Right ventricle myocardium superior (tissue), 1 donor: Measurements from ENCODE around the gene PAN3. TPM values are rescaled to one million over a fixed set of nuclear protein-coding genes. Genes with fewer than 3 reads are reported as not detected.
"Not testable (repeated sequence)": the region's sequence is repeated elsewhere in the genome, so short reads cannot be mapped to it uniquely, and the experiment has no call there.

Source experiments
- ATAC-seq: fragments of 200-7000 bp; cut with Tn5 transposase; one replicate; pipeline ENCODE4 v1.9.1; 2020; ENCODE audit warnings: mild to moderate bottlenecking; ENCODE audit not compliant: poor library complexity
- DNase-seq: peaks from one replicate; pipeline ENCODE4 v3.0.0-alpha.2; 2020
- intact Hi-C: fragments of 100-400 bp; cut with DNase I; formaldehyde crosslinking; loops from one replicate; pipeline ENCODE4 v1.11.2; 2022
- total RNA-seq: library from RNA; stranded (reverse); fragmentation: NEBNext Ultra II Directional; extraction: Animal tissue kit (Norgen Biotek cat#: 25700); gene quantifications from one replicate; pipeline ENCODE4 v1.2.1, GENCODE V29; 2021
- donor health status: DM: no; HTN: yes; CAD: no; lungs with severe emphysema.

Gene PAN3
- total RNA-seq, 1 donor from 2014 or later, result 8.1 TPM

DNA sequence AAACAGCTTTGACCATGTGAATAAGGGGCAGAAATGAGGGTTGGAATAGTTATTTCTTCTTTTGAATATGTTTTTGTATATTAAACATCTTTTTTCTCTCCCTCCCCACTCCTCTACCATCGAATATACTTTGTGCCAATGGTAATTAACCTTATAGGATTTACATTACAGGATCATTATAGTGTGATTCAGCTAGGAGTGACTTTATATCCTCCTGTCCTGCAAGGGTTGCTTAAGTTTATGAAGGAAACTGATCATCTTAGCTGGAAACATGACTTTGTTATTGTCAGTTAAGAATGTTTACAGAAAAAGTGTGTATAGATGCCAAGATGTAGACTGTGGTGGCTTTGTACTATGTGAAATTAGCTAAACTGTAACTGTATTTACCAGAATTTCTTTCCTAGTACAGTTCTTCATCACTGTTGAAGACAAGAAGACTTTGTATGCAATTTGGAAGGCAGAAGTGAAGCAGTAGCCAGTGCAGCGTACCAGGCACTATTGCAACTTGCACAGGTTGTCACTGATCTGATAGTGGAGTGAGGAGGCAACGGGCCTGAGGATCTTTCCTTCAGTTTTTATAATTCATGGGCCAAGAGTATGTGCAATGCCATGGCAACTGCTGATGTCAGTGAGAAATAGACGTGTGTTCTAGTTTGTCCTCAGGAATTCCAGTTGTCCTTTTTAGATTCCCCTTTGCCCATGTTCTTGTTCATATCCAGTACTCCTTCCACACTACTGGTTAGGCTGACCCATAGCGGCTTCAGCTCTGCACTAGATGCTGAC, 8.2 kb upstream of the PAN3 start:
- no peak for ATAC-seq
- no peak for DNase-seq
- intact Hi-C loops, result no loop called here

DNA sequence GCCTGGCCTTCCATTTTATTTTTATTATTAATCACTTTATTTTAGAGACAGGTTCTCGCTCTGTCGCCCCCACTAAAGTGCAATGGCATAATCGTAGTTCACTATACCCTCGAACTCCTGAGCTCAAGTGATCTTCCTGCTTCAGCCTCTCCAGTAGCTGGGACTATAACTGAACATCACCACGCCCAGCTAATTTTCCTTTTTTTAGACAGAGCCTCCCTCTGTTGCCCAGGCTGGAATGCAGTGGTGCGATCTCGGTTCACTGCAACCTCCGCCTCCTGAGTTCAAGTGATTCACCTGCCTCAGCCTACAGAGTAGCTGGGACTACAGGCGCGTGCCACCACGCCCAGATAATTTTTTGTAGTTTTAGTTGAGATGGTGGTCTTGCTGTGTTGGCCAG, 6.7 kb upstream of the PAN3 start:
- DNase-seq, result no peak
- no peak for ATAC-seq
- intact Hi-C loops, result no loop called here

DNA sequence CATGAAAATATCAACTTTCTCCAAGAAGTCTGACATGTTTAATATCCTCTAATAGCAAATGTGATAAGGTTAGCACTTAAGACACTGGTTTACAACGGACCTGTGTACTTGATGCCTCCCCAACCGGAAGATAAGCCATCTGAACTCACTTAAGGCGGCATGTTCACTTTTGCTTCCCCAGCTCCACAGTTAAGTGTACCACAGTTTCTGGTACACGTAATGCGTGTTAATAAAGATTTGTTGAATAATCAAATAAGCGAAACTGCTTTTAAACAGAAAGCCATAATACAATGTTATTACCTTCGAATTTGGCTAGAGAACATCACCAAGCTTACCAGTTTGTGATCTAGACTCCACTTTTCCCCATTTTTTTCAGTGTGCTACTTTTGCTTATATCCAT, 1.4 kb upstream of the PAN3 start:
- DNase-seq (no peak), ATAC-seq (no peak)
- intact Hi-C loops, result no loop called here

DNA sequence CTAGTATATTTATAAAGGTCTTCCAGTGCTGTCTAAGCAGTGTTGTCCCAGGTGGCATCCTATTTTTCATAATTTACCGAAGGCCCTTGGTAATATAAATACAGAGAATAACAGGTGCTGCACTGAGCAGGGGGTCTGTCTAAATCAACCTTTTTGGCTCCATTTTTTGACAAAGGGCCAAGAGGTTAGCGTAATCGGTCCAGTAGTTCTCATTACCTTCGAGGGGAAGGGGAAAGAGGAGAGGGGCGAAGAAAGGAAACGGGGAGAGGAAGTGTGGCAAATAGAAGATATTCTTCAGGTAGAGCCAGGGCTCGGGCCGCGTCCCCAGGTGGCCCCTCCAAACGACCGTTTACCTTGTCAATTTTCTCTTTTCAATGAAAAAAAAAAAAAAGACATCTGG, 749 bp upstream of the PAN3 start:
- ATAC-seq (peak; percentile 2), DNase-seq (no peak)
- intact Hi-C loops, result no loop called here

DNA sequence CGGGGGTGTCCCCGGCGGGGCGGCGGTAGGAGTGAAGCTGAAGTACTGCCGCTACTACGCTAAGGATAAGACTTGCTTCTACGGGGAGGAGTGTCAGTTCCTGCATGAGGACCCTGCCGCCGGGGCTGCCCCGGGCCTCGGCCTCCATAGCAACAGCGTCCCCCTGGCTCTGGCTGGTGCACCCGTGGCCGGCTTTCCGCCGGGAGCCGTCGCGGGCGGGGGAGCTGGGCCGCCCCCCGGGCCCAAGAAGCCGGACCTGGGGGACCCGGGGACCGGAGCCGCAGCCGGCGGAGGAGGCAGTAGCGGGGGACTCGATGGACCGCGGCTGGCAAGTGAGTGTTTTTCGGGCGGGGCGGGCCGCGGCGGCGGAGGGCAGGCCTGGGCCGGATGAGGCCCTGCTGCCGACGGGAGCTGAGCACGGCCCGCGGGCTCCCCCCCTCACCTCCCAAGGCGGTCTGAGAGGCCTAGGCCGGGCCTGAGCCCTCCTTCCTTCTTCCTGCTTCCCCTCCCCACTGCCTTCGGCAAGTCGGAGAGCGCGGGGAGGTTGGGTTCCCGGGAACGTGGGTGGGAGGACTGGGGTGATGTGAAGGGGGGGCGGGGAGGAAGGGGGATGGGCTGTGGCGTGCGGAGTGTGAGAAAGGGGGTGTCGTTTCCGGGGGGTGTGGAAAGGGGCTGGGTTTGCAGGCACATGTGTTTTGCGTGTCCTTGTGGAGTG, 568 bp downstream of the PAN3 start:
- intact Hi-C loops, result no loop called here
- DNase-seq, result peak; percentile 89
- peak; percentile 71 for ATAC-seq

DNA sequence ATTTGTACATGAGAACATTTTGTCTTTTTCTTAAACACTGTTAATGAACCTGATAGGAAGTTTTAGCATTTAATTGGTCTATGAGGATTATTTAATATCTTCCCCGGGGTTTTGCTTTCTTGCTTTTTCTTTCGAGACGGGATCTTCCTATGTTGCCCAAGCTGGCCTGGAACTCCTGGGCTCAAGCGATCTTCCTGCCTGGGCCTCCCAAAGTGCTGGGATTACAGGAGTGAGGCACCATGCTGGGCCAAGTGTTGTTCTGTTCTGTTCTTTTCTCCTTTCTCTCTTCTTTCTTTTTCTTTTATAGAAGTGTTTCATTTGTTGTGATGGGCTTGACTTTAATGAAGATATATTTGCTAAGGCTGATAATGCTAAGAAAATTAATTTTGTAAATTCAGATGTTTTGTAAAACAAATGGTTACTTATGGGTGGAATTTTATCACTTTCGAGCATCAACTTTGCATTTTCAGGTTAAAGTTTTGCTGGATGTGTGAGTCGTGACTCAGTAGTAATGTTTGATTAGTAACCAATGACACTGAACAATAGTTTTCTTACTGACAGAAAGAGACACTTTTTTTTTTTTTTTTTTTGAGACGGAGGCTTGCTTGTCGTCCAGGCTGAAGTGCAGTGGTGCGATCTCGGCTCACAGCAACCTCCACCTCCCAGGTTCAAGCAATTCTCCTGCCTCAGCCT, 2.2 kb downstream of the PAN3 start:
- ATAC-seq, result no peak
- no peak for DNase-seq
- intact Hi-C loops, result no loop called here

DNA sequence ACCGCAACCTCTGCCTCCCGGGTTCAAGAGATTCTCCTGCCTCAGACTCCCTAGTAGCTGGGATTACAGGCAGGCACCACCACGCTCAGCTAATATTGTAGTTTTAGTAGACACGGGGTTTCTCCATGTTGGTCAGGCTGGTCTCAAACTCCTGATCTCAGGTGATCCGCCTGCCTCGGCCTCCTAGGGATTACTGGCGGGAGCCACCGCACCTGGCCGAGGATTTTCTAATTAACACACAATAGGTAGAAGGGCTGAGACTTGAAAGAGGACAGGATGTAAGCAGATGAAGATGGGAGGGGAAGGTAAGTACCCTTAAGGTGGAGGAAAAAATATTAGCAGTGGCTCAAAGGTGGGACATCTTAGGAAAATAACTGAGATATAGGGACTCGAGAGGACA, 3.2 kb downstream of the PAN3 start:
- intact Hi-C loops, ATAC-seq, DNase-seq: not testable (repeated sequence)

DNA sequence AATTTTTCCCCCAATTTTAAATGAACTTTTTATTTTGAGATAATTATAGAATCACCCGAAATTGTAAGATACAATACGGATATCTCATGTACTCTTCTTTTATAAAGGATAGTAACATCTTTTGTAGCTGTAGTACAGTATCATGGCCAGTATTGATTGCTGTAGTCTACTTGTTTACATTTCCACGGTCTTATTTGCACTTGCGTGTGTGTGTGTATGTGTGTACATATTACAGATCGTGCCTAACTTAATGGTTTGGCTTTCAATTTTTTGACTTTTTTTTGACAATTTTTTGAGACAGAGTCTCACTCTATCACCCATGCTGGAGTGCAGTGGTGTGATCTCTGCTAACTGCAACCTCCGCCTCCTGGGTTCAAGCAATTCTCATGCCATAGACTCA, 6.7 kb downstream of the PAN3 start:
- DNase-seq, result no peak
- intact Hi-C loops, result no loop called here
- no peak for ATAC-seq

DNA sequence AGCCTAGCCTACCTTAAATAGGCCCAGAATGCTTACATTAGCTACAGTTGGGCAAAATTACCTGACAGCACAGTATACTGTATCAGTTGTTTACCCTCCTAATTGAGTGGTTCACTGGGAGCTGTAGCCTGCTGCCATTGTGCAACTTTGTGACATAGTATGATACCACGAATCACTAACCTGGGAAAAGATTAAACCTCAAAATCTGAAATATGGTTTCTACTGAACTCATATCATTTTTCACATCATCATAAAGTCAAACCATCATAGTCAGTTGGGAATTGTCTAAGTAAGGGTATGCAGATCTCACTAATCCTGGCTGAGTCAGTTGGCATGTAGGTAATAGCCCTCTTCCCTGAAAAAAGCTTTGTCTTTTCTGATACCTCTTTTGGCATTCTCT, 9.2 kb downstream of the PAN3 start:
- ATAC-seq (no peak), DNase-seq (no peak)
- intact Hi-C loops, result no loop called here

DNA sequence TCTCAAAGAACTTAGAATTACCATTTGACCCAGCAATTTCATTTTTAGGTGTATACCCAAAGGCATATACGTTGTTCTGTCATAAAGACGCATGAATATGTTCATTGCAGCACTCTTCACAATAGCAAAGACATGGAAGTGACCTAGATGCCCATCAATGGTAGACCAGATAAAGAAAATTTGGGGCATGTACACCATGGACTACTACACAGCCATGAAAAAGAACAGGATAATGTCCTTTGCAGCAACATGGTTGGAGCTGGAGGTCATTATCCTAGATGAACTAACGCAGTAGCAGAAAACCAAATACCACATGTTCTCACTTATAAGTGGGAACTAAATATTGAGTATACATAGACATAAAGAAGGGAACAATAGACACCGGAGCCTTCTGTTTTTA, 20.7 kb downstream of the PAN3 start:
- intact Hi-C loops, result no loop called here
- ATAC-seq (no peak), DNase-seq (no peak)

DNA sequence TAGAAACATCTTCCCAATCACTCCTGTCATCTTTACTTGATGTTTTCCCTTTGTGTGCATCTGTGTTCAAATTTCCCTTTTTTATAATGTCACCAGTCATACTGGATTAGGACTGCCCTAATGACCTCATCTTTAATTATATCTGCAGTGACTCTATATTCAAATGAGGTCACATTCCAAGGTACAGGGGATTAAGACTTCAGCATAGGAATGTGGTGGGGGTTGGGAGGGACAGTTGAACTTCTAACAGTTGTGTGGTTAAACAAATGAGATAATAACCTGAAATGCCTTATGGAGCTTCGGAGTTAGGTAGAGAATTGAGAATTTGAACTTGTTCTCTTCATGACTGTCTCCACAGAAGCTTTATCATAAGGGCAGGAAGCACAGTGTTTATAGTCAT, 23.0 kb downstream of the PAN3 start:
- no peak for ATAC-seq
- intact Hi-C loops, result no loop called here
- no peak for DNase-seq

DNA sequence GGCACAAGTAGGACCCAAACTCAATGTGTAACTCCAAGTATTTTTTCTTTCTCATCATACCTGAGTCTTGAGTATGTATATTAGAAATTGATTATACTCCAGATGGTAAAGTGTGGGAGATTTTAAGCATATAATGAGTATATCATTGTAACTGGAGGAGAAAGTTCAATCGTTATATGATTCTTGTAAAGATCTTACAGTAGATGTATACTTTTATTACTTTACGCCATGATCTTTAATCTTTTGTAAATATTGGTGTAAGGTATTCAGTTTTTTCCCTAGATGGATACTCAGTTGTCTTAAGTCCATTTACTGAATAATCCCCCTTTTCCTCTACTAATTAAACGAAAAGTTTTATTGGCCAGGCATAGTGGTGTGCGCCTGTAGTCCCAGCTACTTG, 25.2 kb downstream of the PAN3 start:
- no peak for ATAC-seq
- intact Hi-C loops, result no loop called here

DNA sequence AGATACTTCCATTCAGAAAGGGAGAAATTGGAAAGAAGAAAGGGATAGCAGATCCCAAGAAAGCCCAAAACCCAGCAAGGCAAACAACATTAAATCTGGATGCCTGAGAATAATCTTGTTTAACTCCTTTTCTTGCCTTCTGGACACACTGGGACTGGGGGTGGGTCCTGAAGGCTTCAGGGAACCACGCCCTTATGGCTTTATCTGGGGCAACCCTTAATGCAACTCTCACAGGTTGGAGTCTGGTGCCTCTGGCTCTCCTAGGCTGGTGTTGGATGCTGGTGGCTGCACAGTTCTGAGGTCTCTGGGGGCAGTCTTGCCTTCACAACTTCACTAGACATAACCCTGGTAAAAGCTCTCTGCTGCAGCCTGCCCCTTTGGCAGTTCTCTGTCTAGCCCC, 27.9 kb downstream of the PAN3 start:
- intact Hi-C loops, result no loop called here
- ATAC-seq (no peak), DNase-seq (no peak)

More for the DNA sequence above, 25.2 kb downstream of the PAN3 start:
- DNase-seq, result no peak

DNA sequence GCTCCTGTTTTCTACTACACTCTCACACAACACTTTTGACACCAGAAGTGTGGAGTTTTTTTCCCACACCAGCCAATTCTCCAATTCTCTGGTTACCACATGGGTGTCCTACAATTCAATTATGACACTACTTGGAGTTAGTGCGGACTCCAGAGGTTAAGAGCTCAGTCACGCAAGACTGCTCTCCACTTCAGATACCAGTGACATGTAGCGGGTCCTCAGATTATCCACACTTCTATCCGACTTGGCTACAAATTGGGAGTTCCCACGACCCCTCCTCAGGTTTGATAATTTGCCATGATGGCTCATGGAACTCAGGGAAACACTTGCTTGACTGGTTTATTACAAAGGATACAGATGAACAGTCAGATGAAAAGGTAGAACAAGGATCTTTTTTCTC, 32.9 kb downstream of the PAN3 start:
- DNase-seq (no peak), ATAC-seq (no peak)
- intact Hi-C loops, result no loop called here

DNA sequence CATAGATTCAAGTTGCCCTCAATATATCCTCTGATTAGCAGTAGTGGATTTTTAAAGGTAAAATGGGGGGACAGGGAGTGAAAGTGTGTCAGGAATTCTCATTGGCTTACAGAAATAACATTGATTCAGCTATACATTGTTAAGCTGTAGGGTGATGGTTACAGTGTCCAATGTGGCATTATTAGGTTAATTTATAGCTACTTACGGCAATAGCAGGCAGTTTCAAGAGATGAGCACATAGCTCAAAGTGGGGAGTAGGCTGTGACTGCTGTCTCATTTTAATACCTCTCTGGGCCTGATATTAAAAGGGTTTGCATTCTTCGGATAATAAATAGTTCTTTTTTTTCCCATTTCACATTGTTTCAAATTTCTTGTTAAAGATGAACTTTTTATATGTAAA, 34.6 kb downstream of the PAN3 start:
- ATAC-seq (no peak), DNase-seq (no peak)
- intact Hi-C loops, result no loop called here

DNA sequence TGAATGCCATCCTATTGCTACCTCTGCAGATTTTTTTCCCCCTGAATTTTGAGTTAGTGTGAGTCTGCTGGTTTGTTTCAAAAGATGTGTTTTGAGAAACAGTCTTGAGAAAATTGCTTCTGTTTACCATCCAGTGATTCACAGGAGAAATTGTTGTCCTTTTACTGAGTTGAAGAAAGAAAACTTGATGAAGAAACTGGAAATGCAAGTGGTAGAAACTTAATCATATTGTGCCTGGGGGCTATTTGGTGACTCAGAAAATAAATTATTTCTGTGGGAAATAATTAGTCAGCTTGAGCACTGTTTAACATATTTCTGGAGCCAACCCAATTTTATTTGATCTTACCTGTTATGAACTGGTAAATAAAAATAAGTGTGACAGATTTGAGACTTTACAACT, 35.4 kb downstream of the PAN3 start:
- DNase-seq (no peak), ATAC-seq (no peak)
- intact Hi-C loops, result no loop called here

DNA sequence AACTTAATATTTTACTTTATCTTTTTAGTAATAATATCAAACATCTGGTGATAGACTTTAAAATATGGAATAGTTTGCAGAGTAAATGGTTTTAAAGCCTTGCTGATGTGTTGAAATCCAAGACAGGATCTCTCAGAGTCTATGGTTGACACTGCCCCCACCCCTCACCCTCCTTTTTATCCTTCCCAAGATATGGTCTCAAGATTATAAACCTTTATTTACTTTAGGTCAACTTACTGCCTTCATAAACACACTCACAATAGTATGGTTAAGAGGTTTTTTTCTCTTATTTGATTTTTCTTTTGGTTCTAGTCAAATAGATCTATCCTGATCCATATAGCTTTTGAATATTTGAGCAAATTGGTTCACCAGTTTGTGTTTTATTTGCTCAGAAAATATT, 39.0 kb downstream of the PAN3 start:
- DNase-seq (no peak), ATAC-seq (no peak)
- intact Hi-C loops, result no loop called here

DNA sequence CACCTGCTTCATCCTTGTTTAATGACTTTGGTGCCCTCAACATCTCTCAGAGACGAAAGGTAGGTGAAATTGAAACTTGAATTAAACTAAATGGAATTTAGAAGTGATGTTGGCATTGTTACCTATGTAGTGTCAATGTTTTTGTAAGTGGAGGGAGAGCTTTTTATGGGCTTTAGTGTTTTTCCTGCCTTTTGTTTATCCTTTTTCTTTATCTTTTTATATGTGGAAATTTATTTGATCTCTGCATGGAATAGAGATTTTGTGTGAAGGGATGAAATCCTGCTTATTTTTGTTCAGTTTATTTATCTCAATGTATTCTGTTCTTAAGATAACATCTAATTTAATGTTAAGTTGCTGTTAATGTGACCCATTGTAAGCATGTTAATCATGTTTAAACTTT, 39.5 kb downstream of the PAN3 start:
- intact Hi-C loops, result no loop called here
- DNase-seq (no peak), ATAC-seq (no peak)

DNA sequence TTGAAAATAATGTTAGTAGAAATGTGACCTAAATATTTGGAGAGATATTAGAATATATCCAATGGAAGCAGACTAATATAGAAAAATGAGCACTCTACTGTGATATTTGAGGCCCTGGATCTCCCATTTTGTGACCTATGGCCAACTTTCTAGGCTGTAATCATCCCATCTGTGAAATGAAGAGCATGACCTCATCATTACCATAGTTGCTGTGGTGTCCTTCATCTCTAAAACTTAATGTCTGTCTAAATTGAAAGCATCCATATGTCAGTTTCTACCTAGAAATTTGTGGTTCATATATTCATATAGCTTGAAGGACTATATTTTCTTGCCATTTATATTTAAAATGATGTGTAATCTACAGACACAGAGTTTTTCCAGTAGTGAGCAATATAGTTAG, 41.6 kb downstream of the PAN3 start:
- ATAC-seq, result no peak
- intact Hi-C loops, result no loop called here
- no peak for DNase-seq

DNA sequence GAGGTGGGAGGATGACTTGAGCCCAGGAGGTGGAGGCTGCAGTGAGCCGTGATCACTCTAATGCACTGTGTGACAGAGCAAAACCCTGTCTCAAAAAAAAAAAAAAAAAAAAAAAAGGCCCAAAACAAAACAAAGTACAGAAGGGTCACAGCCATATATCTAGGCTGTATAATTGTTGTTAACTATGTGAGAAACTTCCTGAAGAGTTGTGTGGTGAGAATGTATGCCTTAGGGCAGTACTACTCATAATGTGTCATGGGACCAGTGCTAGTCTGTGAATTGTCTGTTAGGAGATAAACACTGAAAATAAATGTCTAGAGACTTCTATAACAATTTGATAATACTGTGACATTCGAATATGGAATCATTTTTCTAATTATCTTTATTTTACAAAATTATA, 43.1 kb downstream of the PAN3 start:
- intact Hi-C loops, result no loop called here
- no peak for ATAC-seq
- no peak for DNase-seq
